Endothelial cell (in vitro differentiated cells): Measurements from ENCODE around the gene EPO. TPM values are rescaled to one million over a fixed set of nuclear protein-coding genes. Genes with fewer than 3 reads are reported as not detected.
A peak's percentile ranks its signal among the peaks of the same experiment; 100 is the strongest.

ENCODE experiments used
- DNase-seq: peaks from one replicate; pipeline ENCODE4 v3.0.0; 2021; ENCODE audit warnings: low spot score
- H3K27ac Mint-ChIP-seq: one replicate; pipeline ENCODE4 v1.8.0; 2021; ENCODE audit warnings: mixed read lengths, inconsistent platforms; ENCODE audit not compliant: unreplicated experiment
- H3K27me3 Mint-ChIP-seq: one replicate; pipeline ENCODE4 v1.8.0; 2021; ENCODE audit warnings: mild to moderate bottlenecking, moderate library complexity, mixed read lengths, inconsistent platforms; ENCODE audit not compliant: unreplicated experiment
- H3K36me3 Mint-ChIP-seq: one replicate; pipeline ENCODE4 v1.8.0; 2021; ENCODE audit warnings: mild to moderate bottlenecking, low read depth, mixed read lengths, inconsistent platforms; ENCODE audit not compliant: unreplicated experiment
- H3K4me1 Mint-ChIP-seq: one replicate; pipeline ENCODE4 v1.8.0; 2021; ENCODE audit warnings: mild to moderate bottlenecking, mixed read lengths, inconsistent platforms; ENCODE audit not compliant: unreplicated experiment
- H3K4me3 Mint-ChIP-seq: one replicate; pipeline ENCODE4 v1.8.0; 2021; ENCODE audit warnings: mild to moderate bottlenecking, mixed read lengths, inconsistent platforms; ENCODE audit not compliant: unreplicated experiment
- H3K9me3 Mint-ChIP-seq: one replicate; pipeline ENCODE4 v1.8.0; 2021; ENCODE audit warnings: mixed read lengths, inconsistent platforms; ENCODE audit not compliant: unreplicated experiment
- long read RNA-seq: library from polyadenylated mRNA; unstranded; transcript quantifications from one replicate; pipeline ENCODE4 v2.0.0, GENCODE V29; 2020; ENCODE audit not compliant: unreplicated experiment
- total RNA-seq: library from RNA; stranded (reverse); fragmentation: NEBNext Ultra II Directional; extraction: Animal tissue kit (Norgen Biotek cat#: 25700); gene quantifications from one replicate; pipeline ENCODE4 v1.2.1, GENCODE V29; 2021; ENCODE audit not compliant: unreplicated experiment
- TF ChIP-seq, protein P1 (sequence below): fragments of 200-600 bp; sonication (generic); IDR thresholded peaks from one replicate; pipeline ENCODE4 v1.5.0; 2021; ENCODE audit warnings: antibody characterized with exemption; ENCODE audit not compliant: unreplicated experiment

The EPO gene
- 0.33 TPM for total RNA-seq
- long read RNA-seq: 0 reads

DNA sequence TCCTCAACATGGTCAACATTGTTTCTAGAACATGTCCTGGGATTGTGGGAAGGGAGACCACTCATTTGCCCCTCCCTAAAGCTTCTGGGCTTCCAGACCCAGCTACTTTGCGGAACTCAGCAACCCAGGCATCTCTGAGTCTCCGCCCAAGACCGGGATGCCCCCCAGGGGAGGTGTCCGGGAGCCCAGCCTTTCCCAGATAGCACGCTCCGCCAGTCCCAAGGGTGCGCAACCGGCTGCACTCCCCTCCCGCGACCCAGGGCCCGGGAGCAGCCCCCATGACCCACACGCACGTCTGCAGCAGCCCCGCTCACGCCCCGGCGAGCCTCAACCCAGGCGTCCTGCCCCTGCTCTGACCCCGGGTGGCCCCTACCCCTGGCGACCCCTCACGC is at the start of gene EPO:
Gene EPO, plus strand, starts transcription at position 190 of the 392 bp plus-strand sequence. CDS start 513 bp downstream, outside the sequence.
- Mint-ChIP-seq H3K4me1 (peaks cover 18% of the 10 kb centered on the region), H3K36me3 (peaks cover 12% of the 10 kb centered on the region), H3K4me3 (peak within 1 kb of the TSS; percentile 71), H3K27ac (no peak within 1 kb of the TSS), H3K9me3 (no peaks in the 10 kb centered on the region), H3K27me3 (peaks cover 26% of the 10 kb centered on the region)
- no peak for DNase-seq
- TF ChIP-seq, protein P1, sequence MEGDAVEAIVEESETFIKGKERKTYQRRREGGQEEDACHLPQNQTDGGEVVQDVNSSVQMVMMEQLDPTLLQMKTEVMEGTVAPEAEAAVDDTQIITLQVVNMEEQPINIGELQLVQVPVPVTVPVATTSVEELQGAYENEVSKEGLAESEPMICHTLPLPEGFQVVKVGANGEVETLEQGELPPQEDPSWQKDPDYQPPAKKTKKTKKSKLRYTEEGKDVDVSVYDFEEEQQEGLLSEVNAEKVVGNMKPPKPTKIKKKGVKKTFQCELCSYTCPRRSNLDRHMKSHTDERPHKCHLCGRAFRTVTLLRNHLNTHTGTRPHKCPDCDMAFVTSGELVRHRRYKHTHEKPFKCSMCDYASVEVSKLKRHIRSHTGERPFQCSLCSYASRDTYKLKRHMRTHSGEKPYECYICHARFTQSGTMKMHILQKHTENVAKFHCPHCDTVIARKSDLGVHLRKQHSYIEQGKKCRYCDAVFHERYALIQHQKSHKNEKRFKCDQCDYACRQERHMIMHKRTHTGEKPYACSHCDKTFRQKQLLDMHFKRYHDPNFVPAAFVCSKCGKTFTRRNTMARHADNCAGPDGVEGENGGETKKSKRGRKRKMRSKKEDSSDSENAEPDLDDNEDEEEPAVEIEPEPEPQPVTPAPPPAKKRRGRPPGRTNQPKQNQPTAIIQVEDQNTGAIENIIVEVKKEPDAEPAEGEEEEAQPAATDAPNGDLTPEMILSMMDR: no peak

DNA sequence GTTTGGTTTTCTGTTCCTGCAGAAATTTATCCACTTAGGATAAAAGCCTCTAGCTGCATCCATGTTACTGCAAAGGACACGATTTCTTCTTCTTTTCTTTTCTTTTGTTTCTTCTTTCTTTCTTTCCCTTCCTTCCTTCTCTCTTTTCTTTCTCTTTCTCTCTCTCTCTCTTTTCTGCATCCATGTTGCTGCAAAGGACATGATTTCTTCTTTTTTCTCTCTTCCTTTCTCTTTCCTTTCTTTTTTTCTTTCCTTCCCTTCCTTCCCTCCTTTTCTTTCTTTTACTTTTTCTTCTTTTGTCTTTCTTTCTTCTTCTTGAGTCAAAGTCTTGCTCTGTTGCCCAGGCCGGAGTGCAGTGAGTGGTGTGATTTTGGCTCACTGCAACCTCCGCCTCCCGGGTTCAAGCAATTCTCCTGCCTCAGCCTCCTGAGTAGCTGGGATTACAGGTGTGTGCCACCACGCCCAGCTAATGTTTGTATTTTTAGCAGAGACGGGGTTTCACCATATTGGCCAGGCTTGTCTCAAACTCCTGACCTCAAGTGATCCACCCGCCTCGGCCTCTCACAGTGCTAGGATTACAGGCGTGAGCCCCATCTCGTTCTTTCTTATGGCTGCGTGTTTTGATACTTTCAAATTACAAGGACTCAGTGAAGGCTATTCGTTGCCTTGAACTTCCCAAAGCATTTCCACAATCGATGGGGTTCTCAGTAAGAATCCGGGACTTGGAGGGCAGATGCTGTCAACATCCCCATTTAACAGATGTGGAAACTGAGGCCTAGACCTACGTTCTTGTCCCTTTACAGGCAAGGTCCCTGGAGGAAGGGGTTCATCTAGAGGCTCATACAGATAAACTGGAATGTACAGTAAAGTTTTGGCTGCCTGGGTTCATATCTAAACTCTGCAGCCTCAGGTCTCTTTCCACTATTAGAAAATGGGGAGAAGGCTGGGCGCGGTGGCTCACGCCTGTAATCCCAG is 48.6 kb upstream of the EPO start:
- peaks cover 3% of the 10 kb centered on the region for H3K4me1 Mint-ChIP-seq
- TF ChIP-seq, protein P1: no peak
- no peak overlapping the region for H3K27ac Mint-ChIP-seq
- no peaks in the 10 kb centered on the region for H3K36me3 Mint-ChIP-seq
- no peak for DNase-seq
- H3K27me3 Mint-ChIP-seq: no peaks in the 10 kb centered on the region
- no peaks in the 10 kb centered on the region for H3K9me3 Mint-ChIP-seq
- no peak overlapping the region for H3K4me3 Mint-ChIP-seq

DNA sequence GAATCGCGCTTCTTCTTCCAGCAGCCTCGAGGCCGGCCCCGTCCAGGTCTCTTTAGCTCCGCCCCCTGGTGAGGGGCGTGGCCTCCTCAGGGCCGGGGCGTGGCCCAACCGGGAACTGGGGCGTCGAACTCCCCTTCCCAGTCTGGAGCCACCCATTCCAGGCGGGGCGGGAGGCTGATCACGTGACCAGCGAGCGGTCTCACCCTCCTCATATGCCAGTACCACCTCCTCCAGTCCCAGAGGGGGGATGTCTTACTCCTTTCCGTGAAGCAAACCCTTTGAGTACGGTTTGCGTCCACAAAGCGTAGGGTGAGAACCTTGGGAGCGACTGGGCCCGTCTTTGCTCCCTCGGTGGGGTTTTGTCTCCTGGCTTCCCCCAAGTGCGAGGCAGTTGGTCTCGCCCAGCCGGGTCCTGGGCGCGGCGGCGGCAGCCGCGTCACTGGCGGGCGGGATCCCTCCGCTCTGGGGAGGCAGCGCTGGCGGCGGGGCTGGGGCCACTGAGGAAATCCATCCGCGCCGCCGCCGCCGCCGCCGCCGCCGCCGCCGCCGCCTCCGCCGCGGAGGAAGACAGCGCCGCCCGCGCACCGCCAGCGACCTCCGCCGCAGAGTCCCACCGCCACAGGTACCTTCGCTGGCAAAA is 46.8 kb upstream of the EPO start, which contains the start of gene GNB2:
Gene GNB2, plus strand, starts transcription at position 439 of the 640 bp plus-strand sequence. CDS start 2,526 bp downstream, outside the sequence.
- Mint-ChIP-seq H3K27me3 (peaks cover 5% of the 10 kb centered on the region), H3K27ac (peak within 1 kb of the TSS; percentile 93), H3K36me3 (peaks cover 6% of the 10 kb centered on the region), H3K4me3 (peak within 1 kb of the TSS; percentile 97), H3K9me3 (no peaks in the 10 kb centered on the region), H3K4me1 (peaks cover 5% of the 10 kb centered on the region)
- peak; percentile 100 for DNase-seq
- TF ChIP-seq, protein P1: no peak

DNA sequence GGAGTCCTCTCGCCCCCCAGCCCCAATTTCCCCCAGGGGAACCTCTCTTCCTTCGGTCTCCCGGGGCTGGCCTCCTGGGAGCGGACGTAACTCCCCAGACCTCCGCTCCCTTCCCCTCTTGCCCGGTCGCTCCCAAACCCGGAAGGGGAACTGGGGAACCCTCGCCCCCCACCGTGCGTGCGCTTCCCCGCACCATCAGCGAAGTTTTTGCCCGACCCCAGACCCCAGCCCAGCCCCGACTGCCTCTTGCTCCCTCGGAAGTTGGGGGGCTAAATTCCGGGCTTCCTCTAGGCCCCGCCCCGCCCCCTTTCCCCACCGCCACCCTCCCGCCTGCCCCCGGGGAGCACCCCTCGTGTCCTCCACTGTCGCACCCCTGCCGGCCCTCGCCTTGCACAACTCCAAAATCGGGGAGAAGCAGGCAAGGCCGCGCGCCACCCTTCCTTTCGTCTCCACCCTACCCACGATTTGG is 46.3 kb upstream of the EPO start:
- peaks cover 6% of the 10 kb centered on the region for H3K36me3 Mint-ChIP-seq
- TF ChIP-seq, protein P1: no peak
- H3K27ac Mint-ChIP-seq: peak overlapping the region; percentile 75
- H3K4me1 Mint-ChIP-seq: peaks cover 5% of the 10 kb centered on the region
- no peaks in the 10 kb centered on the region for H3K9me3 Mint-ChIP-seq
- no peak for DNase-seq
- peaks cover 7% of the 10 kb centered on the region for H3K27me3 Mint-ChIP-seq
- peak overlapping the region; percentile 97 for H3K4me3 Mint-ChIP-seq
